ENCODE measurements around the gene FOXL1.
A peak's percentile ranks its signal among the peaks of the same experiment; 100 is the strongest.

Gene FOXL1

DNA sequence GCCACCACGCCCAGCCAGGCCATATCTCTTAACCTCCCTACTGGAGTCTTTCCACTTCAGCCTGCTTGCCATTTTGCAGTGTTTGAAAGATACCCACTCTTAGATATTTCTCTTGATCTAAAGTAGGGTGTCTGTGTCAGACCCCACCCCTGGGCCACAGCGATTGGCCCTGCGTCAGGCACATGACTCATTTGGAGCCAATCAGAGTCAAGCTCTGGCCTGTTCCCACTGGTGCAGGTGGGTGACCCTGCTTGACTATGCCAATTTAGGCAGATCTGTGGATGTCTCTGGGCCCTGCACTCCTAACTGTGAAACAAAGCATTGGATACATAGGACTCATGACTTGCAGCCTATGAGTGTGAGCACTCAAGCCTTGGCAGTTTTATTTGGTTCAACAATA, 27.6 kb downstream of the FOXL1 start:
- DNase-seq (ENCODE audit: low read depth) = no peak

DNA sequence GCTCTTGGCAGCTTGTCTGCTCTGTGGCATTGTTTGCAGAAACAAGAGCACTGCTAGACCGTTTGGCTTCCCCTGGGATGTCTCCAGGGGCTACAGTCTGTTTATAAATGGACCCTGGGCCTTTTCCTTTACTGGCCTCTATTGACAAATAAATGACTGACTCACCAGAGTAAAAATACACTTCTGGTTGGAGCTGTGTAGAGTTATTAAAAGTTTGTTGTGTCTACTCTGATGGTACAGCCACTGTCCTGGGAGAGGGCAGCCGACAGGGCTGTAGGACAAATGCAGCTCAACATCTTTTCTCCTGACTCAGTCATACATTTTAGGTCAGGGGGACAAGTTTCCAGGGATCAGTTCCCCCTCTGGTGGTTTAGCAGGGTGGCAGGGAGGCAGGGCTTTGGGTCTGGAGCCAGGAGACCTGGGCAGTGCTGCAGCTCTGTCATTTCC, 30.0 kb downstream of the FOXL1 start:
- DNase-seq (ENCODE audit: low read depth) = no peak

DNA sequence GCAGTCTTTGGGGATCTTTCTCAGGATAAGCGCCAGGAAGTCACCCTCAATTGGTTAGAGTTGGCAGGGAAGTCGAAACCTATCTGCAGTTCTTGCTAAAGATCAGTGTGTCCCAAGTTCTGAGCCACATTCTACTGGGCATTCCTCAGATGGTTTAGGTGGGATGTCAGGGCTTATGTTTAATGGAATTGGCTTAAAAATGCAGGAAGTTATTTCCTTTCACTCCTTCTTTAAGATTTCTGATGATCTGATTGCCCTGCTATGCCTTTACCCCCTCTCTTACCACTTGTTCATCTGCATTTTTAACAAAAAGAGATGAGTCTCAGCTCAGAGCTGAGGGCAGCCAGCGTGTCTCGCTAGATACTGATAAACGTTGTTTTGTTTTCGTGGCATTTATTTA, 30.8 kb downstream of the FOXL1 start:
- peak; percentile 91 for DNase-seq (ENCODE audit: low read depth)

DNA sequence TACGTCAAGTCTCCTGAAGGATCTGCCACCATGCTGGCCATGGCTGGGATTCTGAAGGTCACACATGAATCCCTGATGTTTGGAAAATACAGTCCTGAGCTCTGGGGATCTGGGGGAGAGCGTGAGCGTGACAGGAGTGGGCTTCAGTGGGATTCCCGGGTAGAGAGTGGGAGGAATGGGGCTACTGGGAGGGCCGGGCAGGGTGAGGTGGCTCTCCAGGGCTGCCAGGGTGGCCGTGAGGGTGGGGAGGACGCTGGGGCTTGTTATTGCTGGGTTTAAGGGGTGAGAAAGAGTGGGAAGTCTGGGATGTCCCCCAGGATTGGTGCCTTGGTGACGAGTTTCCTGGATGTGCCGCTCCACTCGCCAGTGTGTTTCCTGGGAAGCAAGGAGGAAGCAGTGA, 31.3 kb downstream of the FOXL1 start:
- DNase-seq (ENCODE audit: low read depth) = no peak

DNA sequence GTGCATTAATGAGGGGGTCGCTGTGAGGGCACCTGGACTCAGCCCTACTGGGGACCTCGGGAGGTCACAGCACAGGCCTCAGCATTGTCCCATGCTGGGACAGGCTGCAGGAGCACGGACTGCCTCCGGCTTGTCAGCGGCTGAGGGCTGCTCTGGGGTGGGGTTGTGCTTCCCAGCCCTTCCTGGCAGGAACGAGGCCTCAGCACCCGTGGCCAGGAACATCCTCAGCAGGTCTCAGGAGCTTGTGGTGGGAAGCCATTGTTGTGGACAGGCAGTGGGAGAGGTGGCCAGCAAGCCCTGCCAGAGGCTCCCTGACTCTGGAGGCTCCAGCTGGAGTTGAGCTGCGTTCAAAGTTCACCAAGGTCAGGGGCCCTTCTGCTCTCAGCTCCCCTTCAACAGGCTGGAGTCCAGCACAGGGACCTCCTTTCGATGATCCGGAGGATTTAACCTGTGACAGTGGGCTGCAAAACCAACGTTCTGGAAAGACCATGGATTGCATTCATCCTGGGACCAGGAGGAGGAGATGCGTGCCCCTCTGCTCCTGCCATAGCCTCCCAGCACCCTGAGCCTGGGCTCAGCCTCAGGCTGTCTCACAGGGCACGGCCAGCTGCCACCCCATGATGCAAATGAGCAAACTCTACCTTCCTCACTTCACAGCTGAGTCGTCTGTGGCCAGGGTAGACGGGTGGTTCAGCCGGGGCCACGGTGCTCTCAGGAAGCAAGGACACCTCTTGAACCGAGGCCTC, 32.6 kb downstream of the FOXL1 start:
- DNase-seq (ENCODE audit: low read depth) = no peak

DNA sequence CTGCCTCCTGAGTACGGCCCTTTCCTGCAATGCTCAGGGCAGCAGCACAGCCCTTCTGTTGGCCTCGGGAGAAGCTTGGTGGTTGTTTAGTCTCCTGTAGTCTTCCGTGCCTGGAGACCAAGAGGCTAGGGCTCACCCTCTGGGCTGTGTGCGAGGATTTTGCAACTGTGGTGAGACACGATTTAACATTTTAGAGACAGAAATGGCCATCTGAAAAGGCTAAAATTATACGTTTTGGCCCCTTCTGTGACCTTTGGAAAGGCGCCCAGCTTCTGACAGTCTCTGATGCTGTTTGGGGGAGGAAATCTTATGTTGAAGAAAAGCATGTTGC, 33.1 kb downstream of the FOXL1 start:
- no peak for DNase-seq (ENCODE audit: low read depth)

DNA sequence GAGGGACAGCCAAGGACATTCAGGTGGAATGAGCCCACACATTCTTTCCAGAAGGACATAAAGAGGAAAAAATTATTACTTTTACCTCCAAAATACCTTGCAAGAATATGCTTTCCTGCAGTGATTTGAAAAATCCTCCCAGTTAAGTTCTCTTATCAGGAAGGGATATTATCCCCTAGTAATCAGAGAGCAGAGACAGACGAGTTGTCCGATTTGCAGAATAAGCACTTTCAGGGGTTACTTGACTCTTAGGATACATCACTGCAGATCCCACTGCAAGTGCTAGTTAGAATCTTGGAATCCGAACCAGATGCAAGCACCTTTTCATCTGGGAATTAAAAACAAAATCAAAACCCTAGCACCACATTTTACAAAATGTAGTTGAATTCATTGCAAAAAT, 33.6 kb downstream of the FOXL1 start:
- no peak for DNase-seq (ENCODE audit: low read depth)

DNA sequence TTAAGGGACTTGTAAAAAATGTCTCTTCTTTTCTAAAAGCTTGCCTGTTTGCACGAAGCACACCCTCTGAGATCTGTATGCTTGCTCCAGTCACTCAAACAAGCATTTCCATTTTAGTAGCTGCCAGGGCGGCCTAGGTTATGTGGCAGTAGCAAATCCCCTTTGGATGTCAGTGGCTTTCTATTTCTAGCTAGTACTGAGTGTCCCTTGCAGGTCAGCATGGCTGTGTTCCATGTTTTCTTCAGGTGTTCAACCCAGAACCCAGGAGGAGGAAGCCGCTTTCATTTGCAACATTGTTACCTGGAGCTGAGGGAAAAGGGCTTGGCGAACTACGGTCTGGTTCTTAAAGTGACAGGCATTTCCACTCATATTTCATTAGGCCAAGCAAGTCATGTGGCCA, 36.4 kb downstream of the FOXL1 start:
- DNase-seq (ENCODE audit: low read depth) = no peak

DNA sequence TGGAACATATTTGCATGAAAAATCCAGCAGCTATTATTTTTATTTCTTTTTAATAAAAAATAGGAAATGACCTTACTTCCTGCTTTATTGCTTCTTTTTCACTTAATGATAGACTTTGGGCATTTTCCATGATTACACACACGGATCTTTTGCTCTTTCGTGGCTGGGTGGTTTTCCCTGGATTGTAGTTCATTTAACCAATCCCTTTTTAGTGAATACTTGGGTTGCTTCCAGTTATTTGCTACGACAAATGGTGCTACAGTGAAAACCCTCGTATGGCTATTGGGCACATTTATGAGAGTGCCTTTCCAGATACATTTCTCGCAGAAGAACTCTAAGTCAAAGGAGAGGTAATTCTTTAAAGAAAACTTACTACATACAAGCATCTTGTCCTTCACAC, 38.6 kb downstream of the FOXL1 start:
- no peak for DNase-seq (ENCODE audit: low read depth)

DNA sequence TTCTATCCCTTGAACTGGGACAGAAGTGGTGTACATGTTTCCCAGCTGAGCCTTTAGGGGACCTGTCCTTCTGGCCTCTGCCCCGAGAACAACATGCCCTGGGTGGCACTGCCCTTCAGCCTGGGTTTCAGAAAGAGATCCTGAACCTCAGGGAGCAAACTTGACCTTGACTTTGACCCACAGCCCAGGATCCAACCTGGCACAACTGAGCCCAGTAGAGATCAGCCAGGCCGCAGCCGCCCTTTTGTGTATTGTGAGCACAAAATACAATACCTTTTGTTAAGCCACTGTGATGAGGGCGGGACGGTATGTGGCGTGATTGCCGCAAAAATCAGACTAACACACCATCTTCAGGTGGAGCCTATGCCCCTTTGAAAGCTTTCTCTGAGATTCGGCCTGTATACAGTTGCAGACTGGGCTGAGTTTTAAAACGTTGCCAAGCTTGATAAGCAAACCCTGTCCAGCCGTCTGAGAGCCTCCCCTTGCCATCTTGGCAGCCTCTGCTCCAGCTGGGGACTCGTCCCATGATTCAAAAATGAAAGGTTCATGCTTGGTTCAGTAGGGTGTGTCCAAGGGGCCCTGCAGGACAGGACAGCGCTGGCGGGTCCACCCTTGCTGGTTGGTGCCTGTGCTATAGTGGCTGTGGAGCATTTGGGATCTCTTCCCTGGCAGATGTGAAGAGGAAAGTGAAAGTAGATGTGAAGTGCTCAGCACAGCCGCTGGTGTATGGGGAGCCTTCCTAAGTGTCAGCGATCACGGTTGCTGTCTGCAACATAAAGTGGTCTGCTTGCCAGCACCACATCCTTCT, 40.3 kb downstream of the FOXL1 start:
- DNase-seq (ENCODE audit: low read depth) = no peak

DNA sequence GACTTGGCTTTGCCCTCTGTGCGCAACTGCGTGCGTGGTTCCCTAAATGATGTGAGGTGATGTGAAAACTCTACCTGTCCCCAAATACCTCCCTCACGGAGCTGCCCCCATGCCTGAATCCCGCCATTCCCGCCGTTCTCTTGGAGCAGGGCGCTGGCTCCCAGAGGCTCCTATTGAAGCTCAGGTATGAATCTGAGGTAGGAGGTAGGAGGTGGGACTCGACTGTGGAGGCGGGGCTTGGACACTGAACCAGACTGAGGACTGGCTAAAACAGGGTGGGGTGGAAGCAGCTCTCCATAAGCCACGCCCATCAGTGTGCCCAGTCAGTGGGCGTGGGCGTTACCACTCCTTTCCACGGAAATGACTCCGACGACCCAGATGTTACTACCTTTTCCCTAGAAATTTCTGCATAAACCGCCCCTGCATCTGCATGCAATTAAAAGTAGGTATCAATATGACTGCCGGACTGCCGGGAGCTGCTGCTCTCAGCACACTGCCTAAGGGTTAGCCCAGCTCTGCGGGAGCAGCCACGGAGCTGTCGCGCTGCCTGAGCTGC, 41.0 kb downstream of the FOXL1 start:
- no peak for DNase-seq (ENCODE audit: low read depth)

DNA sequence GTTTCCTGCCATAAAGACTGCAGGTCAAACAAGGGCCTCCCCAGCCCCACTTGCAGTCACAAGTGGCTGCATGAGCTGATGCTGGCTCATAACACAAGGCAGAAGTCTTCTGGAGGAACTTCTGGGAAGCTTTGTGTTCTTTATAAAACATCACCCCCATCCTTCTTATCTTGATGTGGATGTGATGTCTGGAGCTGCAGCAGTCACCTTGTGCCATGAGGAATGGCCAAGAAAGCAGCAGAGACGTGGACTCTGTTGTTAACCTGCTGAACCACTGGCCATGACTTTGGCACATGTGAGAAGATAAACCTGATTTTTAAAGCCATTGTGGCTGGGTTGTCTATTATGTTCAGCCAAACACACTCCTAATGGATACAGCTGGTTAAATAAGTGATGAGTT, 41.8 kb downstream of the FOXL1 start:
- no peak for DNase-seq (ENCODE audit: low read depth)

DNA sequence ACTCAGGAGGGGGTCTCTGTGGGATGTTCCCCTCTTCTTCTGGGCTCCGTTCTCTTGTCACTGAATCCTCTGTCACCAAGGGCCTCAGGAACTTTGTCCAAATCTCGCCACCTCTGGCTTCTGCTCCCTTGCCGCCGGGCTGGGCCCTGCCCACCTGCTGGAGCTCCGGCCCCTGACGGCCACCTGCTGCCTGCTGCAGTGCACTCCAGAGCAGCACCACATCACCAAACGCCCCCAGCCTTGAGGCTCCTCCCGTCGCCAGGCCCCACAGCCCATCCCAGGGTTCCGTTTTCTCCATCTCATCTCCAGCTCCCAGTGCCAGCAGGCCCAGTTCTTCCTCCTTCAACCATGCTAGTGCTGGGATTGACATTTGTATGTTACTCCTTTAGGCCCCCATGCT, 43.6 kb downstream of the FOXL1 start:
- no peak for DNase-seq (ENCODE audit: low read depth)

DNA sequence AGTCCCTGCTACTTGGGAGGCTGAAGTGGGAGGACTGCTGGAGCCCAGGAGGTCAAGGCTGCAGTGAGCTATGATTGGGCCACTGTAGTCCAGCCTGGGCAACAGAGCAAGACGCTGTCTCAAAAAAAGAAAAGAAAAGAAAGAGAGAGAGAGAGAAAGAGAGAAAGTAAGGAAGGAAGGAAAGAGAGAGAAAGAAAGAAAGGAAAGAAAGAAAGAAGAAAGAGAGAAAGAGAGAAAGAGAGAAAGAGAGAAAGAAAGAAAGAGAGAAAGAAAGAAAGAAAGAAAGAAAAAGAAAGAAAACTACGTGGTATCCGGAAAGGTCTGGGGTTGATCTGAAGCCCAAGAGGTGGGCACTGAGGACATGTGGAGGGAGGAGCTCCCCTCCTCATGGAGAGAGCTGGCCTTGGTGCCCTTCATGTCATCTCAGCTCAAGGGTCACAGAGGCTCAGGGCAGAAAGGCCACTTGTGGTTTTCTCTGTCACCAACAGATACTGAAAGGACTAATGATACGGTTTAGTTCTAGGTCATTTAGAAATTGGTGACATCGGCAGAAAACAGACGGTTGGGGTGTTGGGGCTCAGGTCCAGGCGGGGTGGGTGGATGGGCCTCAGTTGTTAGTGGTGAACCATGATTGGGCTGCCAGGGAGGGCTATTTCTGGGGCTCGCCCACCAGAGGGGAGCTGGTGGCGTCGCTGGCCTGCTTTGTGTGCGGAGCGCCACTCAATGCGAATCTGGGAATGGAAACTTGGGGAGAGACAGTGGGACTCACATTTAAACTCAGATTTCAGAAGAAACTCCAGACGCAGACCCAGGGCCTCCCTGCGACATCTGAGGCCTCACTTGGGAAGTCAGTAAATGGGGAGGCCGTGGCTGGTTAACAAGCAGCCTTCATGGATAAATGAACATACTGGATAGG, 44.6 kb downstream of the FOXL1 start:
- no peak for DNase-seq (ENCODE audit: low read depth)

DNA sequence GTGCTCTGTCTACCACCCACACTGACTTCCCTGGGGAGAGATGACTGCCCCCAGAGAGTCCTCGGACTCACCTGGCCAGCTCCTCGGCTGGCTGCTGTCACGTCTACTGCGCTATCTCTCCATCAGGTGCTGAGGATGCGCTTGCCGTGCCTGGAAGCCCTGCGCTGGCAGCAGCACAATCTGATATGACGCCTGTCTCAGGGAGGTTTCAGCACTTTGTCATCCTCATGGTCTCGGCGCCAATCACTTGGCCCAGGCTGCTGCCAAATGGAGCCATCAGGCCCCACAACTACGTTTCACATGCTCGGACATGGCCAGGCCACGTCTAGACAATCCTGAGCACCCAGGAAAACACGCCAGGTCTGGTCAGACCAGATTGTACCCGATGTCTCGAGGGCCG, 46.7 kb downstream of the FOXL1 start:
- DNase-seq (ENCODE audit: low read depth) = no peak

DNA sequence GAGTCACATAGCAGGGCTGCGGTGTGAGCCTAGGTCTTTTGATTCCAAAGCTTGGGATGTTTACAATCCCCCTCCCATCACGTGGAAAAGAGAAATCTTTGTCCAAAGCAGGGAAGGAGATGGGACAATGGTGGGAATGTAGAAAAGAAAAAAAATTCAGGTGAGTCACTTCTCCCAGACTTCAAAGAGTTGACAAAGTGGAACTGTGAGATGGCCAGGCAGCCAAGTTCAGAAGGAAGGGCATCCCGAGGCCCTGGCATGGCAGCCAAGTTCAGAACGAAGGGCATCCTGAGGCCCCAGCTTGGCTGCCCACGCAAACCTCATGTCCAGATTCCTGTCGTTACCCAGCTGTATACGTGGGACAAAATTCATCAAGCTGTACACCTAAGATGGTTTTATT, 47.5 kb downstream of the FOXL1 start:
- DNase-seq (ENCODE audit: low read depth) = no peak

DNA sequence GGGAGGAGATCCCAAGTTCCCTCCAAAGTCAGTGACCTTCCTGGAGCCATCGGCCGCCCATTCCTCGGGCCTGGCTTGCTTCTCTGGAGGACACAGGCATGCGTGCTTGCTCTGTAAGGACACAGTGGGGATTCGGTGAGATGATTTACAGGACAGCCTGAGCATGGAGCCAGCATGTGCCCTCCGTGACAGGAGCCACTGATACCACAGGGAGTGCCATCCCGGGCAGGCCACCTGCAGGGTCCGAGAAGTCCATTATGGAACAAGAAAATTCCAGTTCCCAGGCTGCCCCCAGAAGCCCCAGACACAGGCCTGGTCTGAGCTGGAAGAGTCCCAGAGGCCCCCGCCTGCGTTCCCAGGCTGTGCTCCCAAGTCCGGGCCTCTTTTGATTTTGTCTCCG, 47.9 kb downstream of the FOXL1 start:
- no peak for DNase-seq (ENCODE audit: low read depth)

DNA sequence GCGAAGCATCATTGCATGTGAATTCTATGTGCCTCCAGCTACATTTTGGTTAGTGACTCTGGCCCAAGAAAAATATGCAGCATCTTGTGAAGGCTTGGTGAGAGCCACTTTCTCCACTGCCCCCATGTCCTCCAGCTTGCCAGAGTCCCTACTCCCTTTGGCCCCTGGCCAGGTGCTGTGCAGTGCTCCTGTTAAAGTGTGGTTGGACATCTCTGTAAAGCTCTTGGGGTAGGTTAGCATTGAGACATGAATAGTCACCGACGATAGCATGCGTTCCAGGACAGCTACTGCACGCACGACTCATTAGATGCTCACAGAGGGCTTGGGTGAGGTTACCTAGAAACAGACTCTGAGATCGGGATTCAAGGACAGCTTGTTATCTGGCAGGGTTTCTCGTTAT, 48.6 kb downstream of the FOXL1 start:
- peak; percentile 51 for DNase-seq (ENCODE audit: low read depth)

DNA sequence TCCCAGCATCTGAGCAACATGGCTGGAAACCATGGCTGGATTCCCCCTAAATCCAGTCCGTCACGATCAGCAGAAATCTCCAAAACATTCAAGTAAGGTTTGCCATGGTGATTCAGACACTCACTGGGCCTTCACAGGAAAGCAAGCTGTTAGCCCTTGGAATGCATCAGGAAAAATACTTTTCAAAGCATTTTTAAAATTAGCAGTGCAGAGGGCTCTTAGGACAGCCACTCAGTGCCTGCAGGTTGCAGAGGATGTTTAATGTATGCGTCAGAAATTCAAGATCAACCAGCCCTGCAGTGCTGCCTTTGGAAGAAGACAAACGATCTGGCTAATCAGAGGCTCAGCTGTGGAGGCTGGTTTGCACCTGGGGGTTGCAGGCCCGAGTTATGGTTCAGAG, 50.3 kb downstream of the FOXL1 start:
- DNase-seq (ENCODE audit: low read depth) = peak; percentile 43

DNA sequence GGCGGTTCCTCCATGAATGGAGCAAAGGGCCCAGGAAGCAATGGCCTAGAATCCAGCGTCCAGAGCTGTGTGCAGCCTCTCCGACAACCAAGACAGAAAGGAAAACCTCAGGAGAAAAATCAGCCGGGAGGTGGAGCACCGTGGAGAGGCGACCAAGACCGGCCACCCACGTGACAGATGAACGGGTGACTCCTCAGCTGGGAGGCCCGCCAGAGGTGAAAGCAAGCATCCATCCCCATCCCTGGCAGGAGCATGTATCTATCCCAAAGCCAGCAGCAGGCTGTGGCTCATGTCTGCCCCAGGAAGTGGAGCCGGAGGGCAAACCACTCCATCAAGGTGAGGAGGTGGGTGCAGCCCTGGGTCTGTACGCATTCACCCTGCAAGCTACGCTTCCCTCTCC, 52.1 kb downstream of the FOXL1 start:
- no peak for DNase-seq (ENCODE audit: low read depth)

DNA sequence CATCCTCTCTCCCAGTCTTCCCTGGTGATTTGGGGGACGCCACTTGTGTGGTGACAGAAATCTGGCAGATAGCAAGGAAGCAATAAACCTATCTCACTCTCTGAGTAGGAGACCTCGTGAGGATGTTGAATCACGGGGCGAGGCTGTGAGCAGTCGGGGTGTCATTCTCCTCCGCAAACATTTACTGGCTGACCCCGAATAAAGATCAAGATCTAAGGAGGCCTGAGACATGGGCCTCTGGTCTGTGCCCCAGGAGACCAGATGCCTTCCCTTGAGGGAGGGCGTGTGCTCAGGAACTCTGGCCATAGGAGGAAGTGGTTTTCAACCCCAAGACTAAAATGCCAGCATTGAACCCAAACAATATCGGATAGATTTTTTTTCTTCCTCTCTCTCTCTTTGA, 53.1 kb downstream of the FOXL1 start:
- DNase-seq (ENCODE audit: low read depth) = peak; percentile 89
